ENCODE measurements around the gene POU6F2. TPM values are rescaled to one million over a fixed set of nuclear protein-coding genes. Genes with fewer than 3 reads are reported as not detected.

POU6F2 gene
- total RNA-seq, 1 experiment from 2014 or later: not detected

GRCh38 chr7:39219869-39220268 lies 242.2 kb downstream of the POU6F2 start:
- ATAC-seq (no peak), DNase-seq (ENCODE audit: low read depth, low spot score) (no peak)
- Histone ChIP-seq H3K27ac (ENCODE audit: low read length) (no peak overlapping the region), H3K36me3 (ENCODE audit: control insufficient read depth, insufficient read depth, low read length) (no peaks in the 10 kb centered on the region), H3K9me3 (ENCODE audit: control insufficient read depth, insufficient read depth, low read depth, low read length) (no peaks in the 10 kb centered on the region), H3K4me3 (ENCODE audit: low read depth in 2 of 2, low read length in 2 of 2) (no peak overlapping the region), H3K4me1 (ENCODE audit: control insufficient read depth, insufficient read depth, low read length) (no peaks in the 10 kb centered on the region), H3K27me3 (ENCODE audit: control insufficient read depth, insufficient read depth, low read length) (no peaks in the 10 kb centered on the region)
- no peak for TF ChIP-seq POLR2AphosphoS5 (IDR thresholded peaks at IDR 0.05; ENCODE audit: low read depth, low read length)
- no peak for TF ChIP-seq TCF7L2 (IDR thresholded peaks at IDR 0.05; ENCODE audit: low read depth, low read length)
- TF ChIP-seq, protein P1, sequence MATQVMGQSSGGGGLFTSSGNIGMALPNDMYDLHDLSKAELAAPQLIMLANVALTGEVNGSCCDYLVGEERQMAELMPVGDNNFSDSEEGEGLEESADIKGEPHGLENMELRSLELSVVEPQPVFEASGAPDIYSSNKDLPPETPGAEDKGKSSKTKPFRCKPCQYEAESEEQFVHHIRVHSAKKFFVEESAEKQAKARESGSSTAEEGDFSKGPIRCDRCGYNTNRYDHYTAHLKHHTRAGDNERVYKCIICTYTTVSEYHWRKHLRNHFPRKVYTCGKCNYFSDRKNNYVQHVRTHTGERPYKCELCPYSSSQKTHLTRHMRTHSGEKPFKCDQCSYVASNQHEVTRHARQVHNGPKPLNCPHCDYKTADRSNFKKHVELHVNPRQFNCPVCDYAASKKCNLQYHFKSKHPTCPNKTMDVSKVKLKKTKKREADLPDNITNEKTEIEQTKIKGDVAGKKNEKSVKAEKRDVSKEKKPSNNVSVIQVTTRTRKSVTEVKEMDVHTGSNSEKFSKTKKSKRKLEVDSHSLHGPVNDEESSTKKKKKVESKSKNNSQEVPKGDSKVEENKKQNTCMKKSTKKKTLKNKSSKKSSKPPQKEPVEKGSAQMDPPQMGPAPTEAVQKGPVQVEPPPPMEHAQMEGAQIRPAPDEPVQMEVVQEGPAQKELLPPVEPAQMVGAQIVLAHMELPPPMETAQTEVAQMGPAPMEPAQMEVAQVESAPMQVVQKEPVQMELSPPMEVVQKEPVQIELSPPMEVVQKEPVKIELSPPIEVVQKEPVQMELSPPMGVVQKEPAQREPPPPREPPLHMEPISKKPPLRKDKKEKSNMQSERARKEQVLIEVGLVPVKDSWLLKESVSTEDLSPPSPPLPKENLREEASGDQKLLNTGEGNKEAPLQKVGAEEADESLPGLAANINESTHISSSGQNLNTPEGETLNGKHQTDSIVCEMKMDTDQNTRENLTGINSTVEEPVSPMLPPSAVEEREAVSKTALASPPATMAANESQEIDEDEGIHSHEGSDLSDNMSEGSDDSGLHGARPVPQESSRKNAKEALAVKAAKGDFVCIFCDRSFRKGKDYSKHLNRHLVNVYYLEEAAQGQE (IDR thresholded peaks at IDR 0.05; ENCODE audit: insufficient read depth in 1 of 2, low read depth in 2 of 2, low read length in 1 of 2): no peak
- no peak for TF ChIP-seq SIN3A (IDR thresholded peaks at IDR 0.05; ENCODE audit: borderline replicate concordance, insufficient read depth, low read depth, low read length)
- no peak for TF ChIP-seq CTCF (IDR thresholded peaks at IDR 0.05)
- in situ Hi-C loops (cut with HindIII; ENCODE audit: low pct_unique_long_range_greater_than_20kb, low sequenced_read_pairs) (no loop called here), intact Hi-C loops (cut with micrococcal nuclease; ENCODE audit: unreplicated experiment) (no loop called here)
- BruUV-seq (replicated peaks): no TSS peak
- CTCF ChIA-PET: no interaction called here
- POLR2A ChIA-PET: no interaction called here

GRCh38 chr7:39221901-39222300 lies 244.2 kb downstream of the POU6F2 start:
- DNase-seq (ENCODE audit: low read depth, low spot score) (no peak), ATAC-seq (no peak)
- Histone ChIP-seq H3K4me1 (ENCODE audit: control insufficient read depth, insufficient read depth, low read length) (no peaks in the 10 kb centered on the region), H3K9me3 (ENCODE audit: control insufficient read depth, insufficient read depth, low read depth, low read length) (no peaks in the 10 kb centered on the region), H3K36me3 (ENCODE audit: control insufficient read depth, insufficient read depth, low read length) (no peaks in the 10 kb centered on the region), H3K4me3 (ENCODE audit: low read depth in 2 of 2, low read length in 2 of 2) (no peak overlapping the region), H3K27me3 (ENCODE audit: control insufficient read depth, insufficient read depth, low read length) (no peaks in the 10 kb centered on the region), H3K27ac (ENCODE audit: low read length) (no peak overlapping the region)
- BruUV-seq (replicated peaks): no TSS peak
- in situ Hi-C loops (cut with HindIII; ENCODE audit: low pct_unique_long_range_greater_than_20kb, low sequenced_read_pairs): no loop called here
- CTCF ChIA-PET: no interaction called here
- intact Hi-C loops (cut with micrococcal nuclease; ENCODE audit: unreplicated experiment): no loop called here
- TF ChIP-seq CTCF (IDR thresholded peaks at IDR 0.05) (no peak), TCF7L2 (IDR thresholded peaks at IDR 0.05; ENCODE audit: low read depth, low read length) (no peak), SIN3A (IDR thresholded peaks at IDR 0.05; ENCODE audit: borderline replicate concordance, insufficient read depth, low read depth, low read length) (no peak), POLR2AphosphoS5 (IDR thresholded peaks at IDR 0.05; ENCODE audit: low read depth, low read length) (no peak)
- TF ChIP-seq, protein P1 (IDR thresholded peaks at IDR 0.05; ENCODE audit: insufficient read depth in 1 of 2, low read depth in 2 of 2, low read length in 1 of 2): no peak
- POLR2A ChIA-PET: no interaction called here
